ENCODE data around the gene DMD. TPM values are rescaled to one million over a fixed set of nuclear protein-coding genes. Genes with fewer than 3 reads are reported as not detected.

The DMD gene
- 0.05 TPM in 1 of 5 replicates, not detected in the others for total RNA-seq (2022; extraction: Qiagen RNA extraction; ENCODE audit: low read depth)

GRCh38 chrX:33211356-33212260, at the start of gene DMD:
TSS of gene DMD (minus strand) at chrX:33211549. CDS start at chrX:33211312, 237 bp downstream.

GRCh38 chrX:31071725-31072124, 2139.6 kb downstream of the DMD start, which contains the start of gene FTHL17:
TSS of gene FTHL17 (minus strand) at chrX:31072041. CDS start at chrX:31071953, 88 bp downstream.

Data from A549 treated with GW870086 at 1 μM for 4 hours (cell line).